Activated B cell treated with CpG ODN at 0.5 μM for 24 hours (primary cell): ENCODE results near the gene ITPA. TPM values are rescaled to one million over a fixed set of nuclear protein-coding genes. Genes with fewer than 3 reads are reported as not detected.

Experiments used
- ATAC-seq: fragments of 200-7000 bp; cut with Tn5 transposase; one replicate; pipeline ENCODE4 v1.10.0; 2021; ENCODE audit warnings: low read depth, mild to moderate bottlenecking, moderate library complexity
- CTCF ChIA-PET: fragments of 350-600 bp; sonication (Branson Sonifier 250); formaldehyde crosslinking; loops from one replicate; lab custom pipeline; 2021; ENCODE audit warnings: antibody characterized with exemption; lab: Charles Lee
- POLR2A ChIA-PET: fragments of 350-600 bp; sonication (Branson Sonifier 250); formaldehyde crosslinking; loops from one replicate; lab custom pipeline; 2021; ENCODE audit warnings: antibody characterized with exemption; lab: Charles Lee
- DNase-seq: peaks from one replicate; pipeline ENCODE4 v3.0.0; 2022
- H3K27ac Mint-ChIP-seq: one replicate; pipeline ENCODE4 v1.8.0; 2020; ENCODE audit warnings: mixed read lengths
- H3K27me3 Mint-ChIP-seq: one replicate; pipeline ENCODE4 v1.8.0; 2021; ENCODE audit warnings: mixed read lengths
- H3K36me3 Mint-ChIP-seq: one replicate; pipeline ENCODE4 v1.8.0; 2021; ENCODE audit warnings: low read depth, mixed read lengths
- H3K4me1 Mint-ChIP-seq: one replicate; pipeline ENCODE4 v1.8.0; 2021; ENCODE audit warnings: mixed read lengths
- H3K4me3 Mint-ChIP-seq: one replicate; pipeline ENCODE4 v1.8.0; 2020; ENCODE audit warnings: mild to moderate bottlenecking, mixed read lengths
- H3K9me3 Mint-ChIP-seq: one replicate; pipeline ENCODE4 v1.8.0; 2020; ENCODE audit warnings: mixed read lengths
- CTCF ChIP-seq: fragments of 200-600 bp; IDR thresholded peaks from one replicate; pipeline ENCODE4 v1.8.0; 2022; ENCODE audit warnings: antibody characterized with exemption, mild to moderate bottlenecking
- intact Hi-C: fragments of 100-400 bp; cut with micrococcal nuclease; formaldehyde crosslinking; loops from one replicate; pipeline ENCODE4 v1.15.1; 2024
- total RNA-seq: library from RNA; stranded (reverse); gene quantifications from 2 replicates; pipeline ENCODE4 v1.2.3, GENCODE V29; 2022

Gene ITPA
- total RNA-seq, 1 donor from 2014 or later: 84.8 TPM

GRCh38 chr20:3166338-3166912 lies 42.9 kb upstream of the ITPA start:
- Mint-ChIP-seq H3K9me3 (no peaks in the 10 kb centered on the region), H3K4me3 (no peak overlapping the region), H3K27ac (no peak overlapping the region), H3K27me3 (peaks cover 30% of the 10 kb centered on the region), H3K36me3 (no peaks in the 10 kb centered on the region), H3K4me1 (peaks cover 4% of the 10 kb centered on the region)
- ATAC-seq (no peak), DNase-seq (no peak)
- POLR2A ChIA-PET: interaction anchor here (0.6 kb wide), 1 partner anchor 27 kb away, joined by 4 read pairs; no protein-coding TSS in a partner anchor
- intact Hi-C loops: no loop called here
- CTCF ChIA-PET: no interaction called here
- no peak for TF ChIP-seq CTCF

GRCh38 chr20:3166913-3167342 lies 42.4 kb upstream of the ITPA start:
- Mint-ChIP-seq H3K4me3 (no peak overlapping the region), H3K27me3 (peaks cover 30% of the 10 kb centered on the region), H3K9me3 (no peaks in the 10 kb centered on the region), H3K27ac (no peak overlapping the region), H3K36me3 (no peaks in the 10 kb centered on the region), H3K4me1 (peaks cover 4% of the 10 kb centered on the region)
- ATAC-seq: no peak
- DNase-seq: no peak
- POLR2A ChIA-PET: no interaction called here
- intact Hi-C loops: no loop called here
- CTCF ChIA-PET: no interaction called here
- no peak for TF ChIP-seq CTCF

GRCh38 chr20:3167738-3168078 lies 41.6 kb upstream of the ITPA start:
- H3K27me3 Mint-ChIP-seq: peaks cover 35% of the 10 kb centered on the region
- ATAC-seq (no peak), DNase-seq (no peak)
- TF ChIP-seq CTCF: no peak
- CTCF ChIA-PET: no interaction called here
- intact Hi-C loops: no loop called here
- no peak overlapping the region for H3K4me3 Mint-ChIP-seq
- H3K27ac Mint-ChIP-seq: no peak overlapping the region
- H3K36me3 Mint-ChIP-seq: peaks cover 2% of the 10 kb centered on the region
- H3K9me3 Mint-ChIP-seq: no peaks in the 10 kb centered on the region
- POLR2A ChIA-PET: interaction anchor here (0.6 kb wide), 1 partner anchor 49 kb away, joined by 3 read pairs; no protein-coding TSS in a partner anchor
- H3K4me1 Mint-ChIP-seq: peaks cover 9% of the 10 kb centered on the region

GRCh38 chr20:3168079-3168828 lies 41.0 kb upstream of the ITPA start:
- DNase-seq (no peak), ATAC-seq (no peak)
- H3K4me1 Mint-ChIP-seq: peaks cover 10% of the 10 kb centered on the region
- TF ChIP-seq CTCF: no peak
- H3K27me3 Mint-ChIP-seq: peaks cover 35% of the 10 kb centered on the region
- ChIA-PET CTCF (no interaction called here), POLR2A (interaction anchor here (0.6 kb wide), 1 partner anchor 49 kb away, joined by 3 read pairs; no protein-coding TSS in a partner anchor)
- no peak overlapping the region for H3K4me3 Mint-ChIP-seq
- no peak overlapping the region for H3K27ac Mint-ChIP-seq
- intact Hi-C loops: no loop called here
- H3K36me3 Mint-ChIP-seq: peaks cover 2% of the 10 kb centered on the region
- no peaks in the 10 kb centered on the region for H3K9me3 Mint-ChIP-seq

GRCh38 chr20:3168829-3169590 lies 40.3 kb upstream of the ITPA start:
- H3K27ac Mint-ChIP-seq: no peak overlapping the region
- no peak for TF ChIP-seq CTCF
- ChIA-PET POLR2A (interaction anchor here (0.6 to 0.7 kb wide), 2 partner anchors 21 to 326 kb away, joined by 7 read pairs; no protein-coding TSS in a partner anchor), CTCF (no interaction called here)
- no peak for ATAC-seq
- H3K4me3 Mint-ChIP-seq: no peak overlapping the region
- peaks cover 2% of the 10 kb centered on the region for H3K36me3 Mint-ChIP-seq
- DNase-seq: no peak
- intact Hi-C loops: no loop called here
- peaks cover 35% of the 10 kb centered on the region for H3K27me3 Mint-ChIP-seq
- H3K4me1 Mint-ChIP-seq: peaks cover 13% of the 10 kb centered on the region
- H3K9me3 Mint-ChIP-seq: no peaks in the 10 kb centered on the region
